ENCODE results near the gene ZSWIM3. TPM values are rescaled to one million over a fixed set of nuclear protein-coding genes. Genes with fewer than 3 reads are reported as not detected.

Gene ZSWIM3
- total and polyA plus RNA-seq, 2 of the 13 experiments (the other 11 are each of a cell fraction or from before 2014, with no cell fraction given): 5.2 to 5.8 TPM

DNA sequence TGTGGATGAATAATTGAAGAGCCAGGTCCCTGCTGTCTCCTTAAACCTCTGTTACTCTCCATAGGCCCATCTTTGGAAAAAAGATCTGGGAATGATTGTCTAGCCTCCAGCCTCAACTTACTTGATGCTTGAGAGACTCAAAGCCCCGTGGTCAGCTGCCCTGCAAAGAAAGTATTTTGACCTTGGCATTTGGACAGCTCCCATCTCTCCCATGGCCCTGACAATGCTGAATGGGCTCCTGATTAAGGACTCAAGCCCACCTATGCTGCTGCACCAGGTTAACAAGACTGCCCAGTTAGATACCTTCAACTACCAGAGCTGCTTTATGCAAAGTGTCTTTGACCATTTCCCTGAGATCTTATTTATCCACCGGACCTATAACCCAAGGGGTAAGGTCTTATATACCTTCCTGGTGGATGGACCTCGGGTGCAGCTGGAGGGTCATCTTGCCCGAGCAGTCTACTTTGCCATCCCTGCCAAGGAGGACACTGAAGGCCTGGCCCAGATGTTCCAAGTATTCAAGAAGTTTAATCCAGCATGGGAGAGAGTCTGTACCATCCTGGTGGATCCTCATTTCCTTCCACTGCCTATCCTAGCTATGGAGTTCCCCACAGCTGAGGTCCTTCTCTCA, 25.2 kb downstream of the ZSWIM3 start:
- WGBS (ENCODE audit: low lambda C conversion rate): 78% methylated on average over 4 of the region's 4 CpGs
- H3K4me1 ChIP-seq (ENCODE audit: insufficient read depth, low read length): peaks cover 22% of the 10 kb centered on the region
- ATAC-seq: no peak
- CTCF ChIA-PET (ENCODE audit: low intra/inter-chr PET ratio, low total read pairs): no interaction called here
- H3K9me3 ChIP-seq (ENCODE audit: low read length): no peaks in the 10 kb centered on the region
- H2AFZ ChIP-seq (ENCODE audit: low read length): no peak overlapping the region
- H3K27me3 ChIP-seq (ENCODE audit: control insufficient read depth in 1 of 2, insufficient read depth in 2 of 2, low read length in 2 of 2): no peaks in the 10 kb centered on the region; a peak in 1 of 5 replicates
- intact Hi-C loops (cut with micrococcal nuclease; ENCODE audit: unreplicated experiment): loop anchor here (5.0 to 10.0 kb wide), 2 partner anchors 50 to 88 kb away; partner anchors contain the start of genes DNTTIP1, SNX21 and WFDC3
- no peak overlapping the region for H3K4me3 ChIP-seq (replicated peaks in 1 of 3; ENCODE audit: insufficient read depth in 1 of 3, low read depth in 2 of 3, low read length in 3 of 3)
- no peak for FAIRE-seq
- in situ Hi-C loops (cut with HindIII; ENCODE audit: extremely low pct_ligation_motif_present, low pct_unique_long_range_greater_than_20kb): no loop called here
- no TSS peak for BruUV-seq (replicated peaks)
- POLR2A ChIA-PET: interaction anchor here (0.9 to 7.5 kb wide), 13 partner anchors 9 to 88 kb away, joined by 3 to 129 read pairs (median 20); partner anchors contain the start of genes ACOT8, CTSA, NEURL2 and PCIF1
- no peak for DNase-seq (ENCODE audit: low spot score)
- H3K27ac ChIP-seq (ENCODE audit: extremely low read length, insufficient read depth, low read length): no peak overlapping the region
- H3K79me2 ChIP-seq (ENCODE audit: insufficient read depth, low read length): peaks cover 16% of the 10 kb centered on the region
- H3K9ac ChIP-seq (ENCODE audit: insufficient read depth, low read depth, low read length): no peak overlapping the region
- H4K20me1 ChIP-seq (ENCODE audit: insufficient read depth, low read length): no peaks in the 10 kb centered on the region
- H3K4me2 ChIP-seq (ENCODE audit: low read depth, low read length): no peak overlapping the region
- H3K36me3 ChIP-seq (replicated peaks in 1 of 2; ENCODE audit: control insufficient read depth in 1 of 2, insufficient read depth in 2 of 2, low read length in 2 of 2): peaks cover 20 to 46% of the 10 kb centered on the region in 2 experiments
- TF ChIP-seq ZFP36L1 (CRISPR knock-in tag; IDR thresholded peaks at IDR 0.05): no peak
- TF ChIP-seq, protein P1, sequence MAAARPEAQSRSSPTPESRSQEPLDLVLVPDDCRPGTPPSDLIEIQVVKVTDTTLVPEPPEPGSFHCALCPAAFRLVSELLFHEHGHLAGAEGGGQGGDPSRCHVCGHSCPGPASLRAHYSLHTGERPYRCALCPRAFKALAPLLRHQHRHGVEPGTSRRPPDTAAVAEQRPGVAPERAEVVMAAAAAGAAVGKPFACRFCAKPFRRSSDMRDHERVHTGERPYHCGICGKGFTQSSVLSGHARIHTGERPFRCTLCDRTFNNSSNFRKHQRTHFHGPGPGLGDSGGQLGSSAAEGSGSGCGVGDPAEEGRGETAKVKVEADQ (CRISPR knock-in tag; IDR thresholded peaks at IDR 0.05; ENCODE audit: borderline replicate concordance): no peak
- no peak for TF ChIP-seq PRDM4 (CRISPR knock-in tag; IDR thresholded peaks at IDR 0.05; ENCODE audit: borderline replicate concordance)
- TF ChIP-seq SCMH1 (CRISPR knock-in tag; IDR thresholded peaks at IDR 0.05; ENCODE audit: borderline replicate concordance): no peak
- 0 out of 2 replicates have a peak, but pooled peaks have one; percentile 9 for TF ChIP-seq RNF219 (CRISPR knock-in tag; IDR thresholded peaks at IDR 0.05)
- no peak for TF ChIP-seq ZNF121 (CRISPR knock-in tag; IDR thresholded peaks at IDR 0.05)
- no peak for TF ChIP-seq ZNF570 (CRISPR knock-in tag; IDR thresholded peaks at IDR 0.05; ENCODE audit: borderline replicate concordance)
- no peak for TF ChIP-seq ZFY (CRISPR knock-in tag; IDR thresholded peaks at IDR 0.05)
- no peak for TF ChIP-seq IRF2 (CRISPR knock-in tag; IDR thresholded peaks at IDR 0.05)
- 0 out of 2 replicates have a peak, but pooled peaks have one; percentile 16 for TF ChIP-seq POLR2AphosphoS5 (IDR thresholded peaks at IDR 0.05; ENCODE audit: low read depth, low read length)
- 0 out of 2 replicates have a peak, but pooled peaks have one; percentile 28 for TF ChIP-seq GMEB1 (CRISPR knock-in tag; IDR thresholded peaks at IDR 0.05; ENCODE audit: borderline replicate concordance)
- TF ChIP-seq SRSF4 (IDR thresholded peaks at IDR 0.05; ENCODE audit: low read depth, low read length, poor library complexity, severe bottlenecking): no peak
- TF ChIP-seq, protein P2, sequence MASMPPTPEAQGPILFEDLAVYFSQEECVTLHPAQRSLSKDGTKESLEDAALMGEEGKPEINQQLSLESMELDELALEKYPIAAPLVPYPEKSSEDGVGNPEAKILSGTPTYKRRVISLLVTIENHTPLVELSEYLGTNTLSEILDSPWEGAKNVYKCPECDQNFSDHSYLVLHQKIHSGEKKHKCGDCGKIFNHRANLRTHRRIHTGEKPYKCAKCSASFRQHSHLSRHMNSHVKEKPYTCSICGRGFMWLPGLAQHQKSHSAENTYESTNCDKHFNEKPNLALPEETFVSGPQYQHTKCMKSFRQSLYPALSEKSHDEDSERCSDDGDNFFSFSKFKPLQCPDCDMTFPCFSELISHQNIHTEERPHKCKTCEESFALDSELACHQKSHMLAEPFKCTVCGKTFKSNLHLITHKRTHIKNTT (CRISPR knock-in tag; IDR thresholded peaks at IDR 0.05): no peak
- no peak for TF ChIP-seq EZH2 (conservative IDR thresholded peaks at IDR 0.05; ENCODE audit: low read depth, low read length)
- 0 out of 2 replicates have a peak, but pooled peaks have one; percentile 1 for TF ChIP-seq HOXA3 (CRISPR knock-in tag; IDR thresholded peaks at IDR 0.05)

Measured in HepG2 (cell line).